GM12878 (cell line): ENCODE results near the gene SLAMF8. TPM values are rescaled to one million over a fixed set of nuclear protein-coding genes. Genes with fewer than 3 reads are reported as not detected.
A peak's percentile ranks its signal among the peaks of the same experiment; 100 is the strongest.

Experiments used
- ATF7 ChIP-seq: fragments of 450-650 bp; IDR thresholded peaks from 2 replicates; pipeline ENCODE4 v1.6.1; 2016; ENCODE audit warnings: low read depth, mild to moderate bottlenecking
- BHLHE40 ChIP-seq, 2 experiments: fragments of 450-650 bp in 1 of 2; IDR thresholded peaks; 2 replicates each; pipeline ENCODE4 v1.6.1; 2011 to 2017; ENCODE audit warnings: low read depth in 2 of 2, borderline replicate concordance in 1 of 2, improper control_type of control experiment in 1 of 2, low read length in 1 of 2, mild to moderate bottlenecking in 1 of 2
- DPF2 ChIP-seq: fragments of 450-650 bp; IDR thresholded peaks from 2 replicates; pipeline ENCODE4 v1.6.1; 2017; ENCODE audit warnings: mild to moderate bottlenecking
- FOS ChIP-seq: IDR thresholded peaks from 3 replicates; pipeline ENCODE4 v1.6.1; 2011; ENCODE audit warnings: borderline replicate concordance; ENCODE audit not compliant: insufficient read length; ENCODE audit errors: extremely low read depth
- HSF1 ChIP-seq: fragments of 150-350 bp; IDR thresholded peaks from 2 replicates; pipeline ENCODE4 v1.6.1; 2014; ENCODE audit warnings: mild to moderate bottlenecking, low read depth, low read length
- IKZF2 ChIP-seq, 2 experiments: fragments of 450-650 bp; IDR thresholded peaks; 2 replicates each; pipeline ENCODE4 v1.6.1; 2017; ENCODE audit warnings: mild to moderate bottlenecking in 2 of 2, moderate library complexity in 2 of 2
- KAT2A ChIP-seq: conservative IDR thresholded peaks from 2 replicates; pipeline ENCODE4 v1.6.1; 2011; ENCODE audit warnings: low read depth, low read length; ENCODE audit not compliant: control insufficient read depth
- MEF2B ChIP-seq: fragments of 450-650 bp; IDR thresholded peaks from 2 replicates; pipeline ENCODE4 v1.6.1; 2018; ENCODE audit warnings: mild to moderate bottlenecking, moderate library complexity; ENCODE audit not compliant: partially characterized antibody, poor library complexity, severe bottlenecking
- MTA3 ChIP-seq: IDR thresholded peaks from 2 replicates; pipeline ENCODE4 v1.6.1; 2012; ENCODE audit warnings: low read length, inconsistent platforms, borderline replicate concordance
- NRF1 ChIP-seq: conservative IDR thresholded peaks from 2 replicates; pipeline ENCODE4 v1.6.1; 2011; ENCODE audit warnings: mild to moderate bottlenecking, low read depth, low read length, improper control_type of control experiment
- POLR2AphosphoS2 ChIP-seq: IDR thresholded peaks from 2 replicates; pipeline ENCODE4 v1.6.1; 2011; ENCODE audit warnings: low read depth, mild to moderate bottlenecking, low read length, improper control_type of control experiment, moderate library complexity
- RUNX3 ChIP-seq: IDR thresholded peaks from 2 replicates; pipeline ENCODE4 v1.6.1; 2012; ENCODE audit warnings: low read length, inconsistent platforms
- SMAD5 ChIP-seq: IDR thresholded peaks from 2 replicates; pipeline ENCODE4 v1.6.1; 2016; ENCODE audit warnings: antibody characterized with exemption, low read depth
- SPI1 ChIP-seq: IDR thresholded peaks from 2 replicates; pipeline ENCODE4 v1.6.1; 2011; ENCODE audit warnings: low read depth, mild to moderate bottlenecking, low read length, moderate library complexity, borderline replicate concordance; ENCODE audit not compliant: insufficient read depth
- SREBF2 ChIP-seq: IDR thresholded peaks from 2 replicates; pipeline ENCODE4 v1.6.1; 2012; ENCODE audit warnings: mild to moderate bottlenecking, low read length
- ZBED1 ChIP-seq: IDR thresholded peaks from 2 replicates; pipeline ENCODE4 v1.6.1; 2016; ENCODE audit warnings: borderline replicate concordance
- ZZZ3 ChIP-seq: IDR thresholded peaks from 2 replicates; pipeline ENCODE4 v1.6.1; 2011; ENCODE audit warnings: low read depth; ENCODE audit not compliant: control insufficient read depth, insufficient read length
- polyA plus RNA-seq, 11 experiments: library from polyadenylated mRNA; depleted of rRNA in 4 of 11; unstranded in 6 of 11; stranded (reverse) in 5 of 11; fragments of >200 nt; fragmentation: Nextera tagmentation in 4 of 11; fragmentation: Illumina TruSeq in 1 of 11; extraction: Ambion mirVana in 4 of 11; extraction: Trizol in 1 of 11; gene quantifications; 1 replicate in 1 of 11; 2 replicates in 10 of 11; pipeline versions ENCODE4 v1.2.1 to v1.2.3, GENCODE V29; 2011 to 2016; ENCODE audit warnings: inconsistent platforms in 2 of 11, missing spikeins in 2 of 11, low read depth in 1 of 11
- total RNA-seq, 4 experiments: library from RNA; depleted of rRNA in 3 of 4; stranded (reverse); fragments of >200 nt in 3 of 4; fragmentation: Illumina TruSeq in 1 of 4; extraction: Trizol in 1 of 4; gene quantifications; 2 replicates each; pipeline versions ENCODE4 v1.2.1 to v1.2.3, GENCODE V29; 2013 to 2021
- TF ChIP-seq, protein P1 (sequence below): fragments of 450-650 bp; IDR thresholded peaks from 2 replicates; pipeline ENCODE4 v1.6.1; 2017; ENCODE audit warnings: low read depth, mild to moderate bottlenecking, moderate library complexity
- TF ChIP-seq, protein P2 (sequence below): IDR thresholded peaks from 2 replicates; pipeline ENCODE4 v1.6.1; 2012; ENCODE audit warnings: low read depth, low read length, improper control_type of control experiment
- TF ChIP-seq, protein P3 (sequence below): fragments of 450-650 bp; formaldehyde crosslinking; IDR thresholded peaks from 2 replicates; pipeline ENCODE4 v1.5.0; 2022; ENCODE audit warnings: mild to moderate bottlenecking, missing genetic modification characterization
- TF ChIP-seq, protein P4 (sequence below): IDR thresholded peaks from 2 replicates; pipeline ENCODE4 v1.6.1; 2012; ENCODE audit warnings: low read depth, low read length, improper control_type of control experiment

SLAMF8 gene
- total and polyA plus RNA-seq, 10 of the 15 experiments (the other 5 are each of a cell fraction or from before 2014, with no cell fraction given), result 0.04 to 0.69 (median 0.10) TPM; not detected in 3

GRCh38 chr1:159826441-159827101 lies at the start of gene SLAMF8 (continued):
- TF ChIP-seq SREBF2 (no peak), KAT2A (no peak), NRF1 (no peak), SPI1 (no peak), MEF2B (peak; percentile 46), FOS (no peak), POLR2AphosphoS2 (no peak), BHLHE40 (IDR thresholded peaks at IDR 0.05; ENCODE audit: borderline replicate concordance in 1 of 2, low read depth in 2 of 2, low read length in 1 of 2) (peak; percentile 45 to 50; a peak in 2 of 4 replicates), HSF1 (no peak), ZBED1 (no peak), ATF7 (no peak), RUNX3 (peak; percentile 65), ZZZ3 (no peak), SMAD5 (no peak), IKZF2 (IDR thresholded peaks at IDR 0.05) (peak; percentile 53 to 60), MTA3 (no peak), DPF2 (0 out of 2 replicates have a peak, but pooled peaks have one; percentile 27)
- TF ChIP-seq, protein P1, sequence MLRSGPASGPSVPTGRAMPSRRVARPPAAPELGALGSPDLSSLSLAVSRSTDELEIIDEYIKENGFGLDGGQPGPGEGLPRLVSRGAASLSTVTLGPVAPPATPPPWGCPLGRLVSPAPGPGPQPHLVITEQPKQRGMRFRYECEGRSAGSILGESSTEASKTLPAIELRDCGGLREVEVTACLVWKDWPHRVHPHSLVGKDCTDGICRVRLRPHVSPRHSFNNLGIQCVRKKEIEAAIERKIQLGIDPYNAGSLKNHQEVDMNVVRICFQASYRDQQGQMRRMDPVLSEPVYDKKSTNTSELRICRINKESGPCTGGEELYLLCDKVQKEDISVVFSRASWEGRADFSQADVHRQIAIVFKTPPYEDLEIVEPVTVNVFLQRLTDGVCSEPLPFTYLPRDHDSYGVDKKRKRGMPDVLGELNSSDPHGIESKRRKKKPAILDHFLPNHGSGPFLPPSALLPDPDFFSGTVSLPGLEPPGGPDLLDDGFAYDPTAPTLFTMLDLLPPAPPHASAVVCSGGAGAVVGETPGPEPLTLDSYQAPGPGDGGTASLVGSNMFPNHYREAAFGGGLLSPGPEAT, result 0 out of 2 replicates have a peak, but pooled peaks have one; percentile 16
- TF ChIP-seq, protein P2, sequence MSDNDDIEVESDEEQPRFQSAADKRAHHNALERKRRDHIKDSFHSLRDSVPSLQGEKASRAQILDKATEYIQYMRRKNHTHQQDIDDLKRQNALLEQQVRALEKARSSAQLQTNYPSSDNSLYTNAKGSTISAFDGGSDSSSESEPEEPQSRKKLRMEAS, result peak; percentile 64; the same call in 1 of the 2 replicates
- TF ChIP-seq, protein P3, sequence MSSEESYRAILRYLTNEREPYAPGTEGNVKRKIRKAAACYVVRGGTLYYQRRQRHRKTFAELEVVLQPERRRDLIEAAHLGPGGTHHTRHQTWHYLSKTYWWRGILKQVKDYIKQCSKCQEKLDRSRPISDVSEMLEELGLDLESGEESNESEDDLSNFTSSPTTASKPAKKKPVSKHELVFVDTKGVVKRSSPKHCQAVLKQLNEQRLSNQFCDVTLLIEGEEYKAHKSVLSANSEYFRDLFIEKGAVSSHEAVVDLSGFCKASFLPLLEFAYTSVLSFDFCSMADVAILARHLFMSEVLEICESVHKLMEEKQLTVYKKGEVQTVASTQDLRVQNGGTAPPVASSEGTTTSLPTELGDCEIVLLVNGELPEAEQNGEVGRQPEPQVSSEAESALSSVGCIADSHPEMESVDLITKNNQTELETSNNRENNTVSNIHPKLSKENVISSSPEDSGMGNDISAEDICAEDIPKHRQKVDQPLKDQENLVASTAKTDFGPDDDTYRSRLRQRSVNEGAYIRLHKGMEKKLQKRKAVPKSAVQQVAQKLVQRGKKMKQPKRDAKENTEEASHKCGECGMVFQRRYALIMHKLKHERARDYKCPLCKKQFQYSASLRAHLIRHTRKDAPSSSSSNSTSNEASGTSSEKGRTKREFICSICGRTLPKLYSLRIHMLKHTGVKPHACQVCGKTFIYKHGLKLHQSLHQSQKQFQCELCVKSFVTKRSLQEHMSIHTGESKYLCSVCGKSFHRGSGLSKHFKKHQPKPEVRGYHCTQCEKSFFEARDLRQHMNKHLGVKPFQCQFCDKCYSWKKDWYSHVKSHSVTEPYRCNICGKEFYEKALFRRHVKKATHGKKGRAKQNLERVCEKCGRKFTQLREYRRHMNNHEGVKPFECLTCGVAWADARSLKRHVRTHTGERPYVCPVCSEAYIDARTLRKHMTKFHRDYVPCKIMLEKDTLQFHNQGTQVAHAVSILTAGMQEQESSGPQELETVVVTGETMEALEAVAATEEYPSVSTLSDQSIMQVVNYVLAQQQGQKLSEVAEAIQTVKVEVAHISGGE (CRISPR knock-in tag), result no peak
- TF ChIP-seq, protein P4, sequence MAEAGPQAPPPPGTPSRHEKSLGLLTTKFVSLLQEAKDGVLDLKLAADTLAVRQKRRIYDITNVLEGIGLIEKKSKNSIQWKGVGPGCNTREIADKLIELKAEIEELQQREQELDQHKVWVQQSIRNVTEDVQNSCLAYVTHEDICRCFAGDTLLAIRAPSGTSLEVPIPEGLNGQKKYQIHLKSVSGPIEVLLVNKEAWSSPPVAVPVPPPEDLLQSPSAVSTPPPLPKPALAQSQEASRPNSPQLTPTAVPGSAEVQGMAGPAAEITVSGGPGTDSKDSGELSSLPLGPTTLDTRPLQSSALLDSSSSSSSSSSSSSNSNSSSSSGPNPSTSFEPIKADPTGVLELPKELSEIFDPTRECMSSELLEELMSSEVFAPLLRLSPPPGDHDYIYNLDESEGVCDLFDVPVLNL, result no peak
